CD4-positive, alpha-beta T cell (primary cell): ENCODE measurements around the gene FAM170B. TPM values are rescaled to one million over a fixed set of nuclear protein-coding genes. Genes with fewer than 3 reads are reported as not detected.

Source experiments
- ATAC-seq: fragments of 200-7000 bp; cut with Tn5 transposase; one replicate; pipeline ENCODE4 v1.10.0; 2022; ENCODE audit warnings: mild to moderate bottlenecking; ENCODE audit not compliant: poor library complexity
- CTCF ChIA-PET: fragments of 350-600 bp; sonication (Branson Sonifier 250); formaldehyde crosslinking; loops from one replicate; lab custom pipeline; 2021; ENCODE audit warnings: antibody characterized with exemption, inconsistent platforms; lab: Charles Lee
- POLR2A ChIA-PET: fragments of 350-600 bp; sonication (Branson Sonifier 250); formaldehyde crosslinking; loops from one replicate; lab custom pipeline; 2021; ENCODE audit warnings: antibody characterized with exemption, inconsistent platforms; lab: Charles Lee
- DNase-seq, 14 experiments: peaks; one replicate each; pipeline ENCODE4 v3.0.0-alpha.2; 2013 to 2020; ENCODE audit warnings: mixed read lengths in 2 of 14
- H3K27ac ChIP-seq, 2 donors: one replicate each; pipeline versions ENCODE4 v1.5.1 to v1.7.0; 2013; ENCODE audit warnings: low read length in 2 of 2, low read depth in 1 of 2, mild to moderate bottlenecking in 1 of 2
- H3K27me3 ChIP-seq, 2 experiments: 1 replicate in 1 of 2; 2 replicates in 1 of 2; pipeline versions ENCODE4 v1.6.1 to v1.7.0; 2013; ENCODE audit warnings: low read length in 2 of 2, control low read depth in 1 of 2, mild to moderate bottlenecking in 1 of 2, moderate library complexity in 1 of 2; ENCODE audit not compliant: insufficient read depth in 2 of 2, control insufficient read depth in 1 of 2
- H3K36me3 ChIP-seq: one replicate; pipeline ENCODE4 v1.6.1; 2013; ENCODE audit warnings: low read length, control low read depth; ENCODE audit not compliant: insufficient read depth
- H3K4me1 ChIP-seq: one replicate; pipeline ENCODE4 v1.6.1; 2013; ENCODE audit warnings: low read length, control low read depth; ENCODE audit not compliant: insufficient read depth
- H3K4me3 ChIP-seq: one replicate; pipeline ENCODE4 v1.5.1; 2013; ENCODE audit warnings: mild to moderate bottlenecking, low read length, moderate library complexity
- H3K9me3 ChIP-seq, 2 experiments: 1 replicate in 1 of 2; 2 replicates in 1 of 2; pipeline versions ENCODE4 v1.6.1 to v1.7.0; 2013; ENCODE audit warnings: low read length in 2 of 2, mild to moderate bottlenecking in 2 of 2, control low read depth in 1 of 2, moderate library complexity in 1 of 2; ENCODE audit not compliant: control insufficient read depth in 1 of 2, insufficient read depth in 1 of 2
- H3K27ac Mint-ChIP-seq: one replicate; pipeline ENCODE4 v1.8.0; 2020; ENCODE audit warnings: mixed read lengths
- H3K27me3 Mint-ChIP-seq: one replicate; pipeline ENCODE4 v1.8.0; 2021; ENCODE audit warnings: mixed read lengths
- H3K36me3 Mint-ChIP-seq: one replicate; pipeline ENCODE4 v1.8.0; 2021; ENCODE audit warnings: low read depth, mixed read lengths
- H3K4me1 Mint-ChIP-seq: one replicate; pipeline ENCODE4 v1.8.0; 2021; ENCODE audit warnings: low read depth, mixed read lengths
- H3K4me3 Mint-ChIP-seq: one replicate; pipeline ENCODE4 v1.8.0; 2020; ENCODE audit warnings: mild to moderate bottlenecking, mixed read lengths
- H3K9me3 Mint-ChIP-seq: one replicate; pipeline ENCODE4 v1.8.0; 2020; ENCODE audit warnings: mixed read lengths
- CTCF ChIP-seq: fragments of 200-600 bp; IDR thresholded peaks from one replicate; pipeline ENCODE4 v1.8.0; 2022; ENCODE audit warnings: antibody characterized with exemption, mild to moderate bottlenecking
- intact Hi-C, 2 experiments: fragments of 100-400 bp; cut with DNase I in 1 of 2; cut with micrococcal nuclease in 1 of 2; formaldehyde crosslinking; loops; one replicate each; pipeline versions ENCODE4 v1.15.1 to v1.9.0; 2023 to 2025; cut with DNase I, micrococcal nuclease
- total RNA-seq, 174 experiments: library from RNA in 2 of 174; stranded (reverse) in 2 of 174; gene quantifications; one replicate each; pipeline ENCODE4 v1.2.3 and lab custom pipeline; 2021 to 2026

The FAM170B gene
- total RNA-seq, 2 experiments from 2014 or later, result not detected

GRCh38 chr10:49117376-49118070, 16.3 kb downstream of the FAM170B start:
- DNase-seq, result no peak
- Histone ChIP-seq H3K4me1 (no peaks in the 10 kb centered on the region), H3K4me3 (no peak overlapping the region), H3K9me3 (peaks cover 0 to 4% of the 10 kb centered on the region in 2 experiments), H3K27ac (no peak overlapping the region), H3K36me3 (no peaks in the 10 kb centered on the region), H3K27me3 (peaks cover 8 to 20% of the 10 kb centered on the region in 2 experiments)
- Mint-ChIP-seq H3K36me3 (no peaks in the 10 kb centered on the region), H3K4me1 (no peaks in the 10 kb centered on the region), H3K27me3 (peaks cover 44% of the 10 kb centered on the region), H3K4me3 (no peak overlapping the region), H3K27ac (no peak overlapping the region), H3K9me3 (no peaks in the 10 kb centered on the region)
- TF ChIP-seq CTCF, result no peak
- no peak for ATAC-seq
- intact Hi-C loops, result no loop called here
- CTCF ChIA-PET, result no interaction called here
- POLR2A ChIA-PET, result no interaction called here

- Mint-ChIP-seq H3K36me3 (no peaks in the 10 kb centered on the region), H3K27me3 (peaks cover 44% of the 10 kb centered on the region), H3K4me1 (no peaks in the 10 kb centered on the region), H3K27ac (no peak overlapping the region), H3K9me3 (no peaks in the 10 kb centered on the region), H3K4me3 (no peak overlapping the region)
- TF ChIP-seq CTCF, result no peak
- ATAC-seq (no peak), DNase-seq (no peak)
- no peak overlapping the region for H3K27ac ChIP-seq
- no peaks in the 10 kb centered on the region for H3K36me3 ChIP-seq
- H3K4me3 ChIP-seq, result no peak overlapping the region
- POLR2A ChIA-PET, result no interaction called here
- CTCF ChIA-PET, result no interaction called here
- H3K9me3 ChIP-seq, result peaks cover 0 to 4% of the 10 kb centered on the region in 2 experiments
- peaks cover 8 to 20% of the 10 kb centered on the region in 2 experiments for H3K27me3 ChIP-seq
- H3K4me1 ChIP-seq, result no peaks in the 10 kb centered on the region
- intact Hi-C loops, result no loop called here
These were observed 17.1 kb downstream of the FAM170B start for GRCh38 chr10:49116509-49117375.

- peaks cover 8 to 20% of the 10 kb centered on the region in 2 experiments for H3K27me3 ChIP-seq
- Mint-ChIP-seq H3K27ac (no peak overlapping the region), H3K27me3 (peaks cover 44% of the 10 kb centered on the region), H3K9me3 (no peaks in the 10 kb centered on the region), H3K4me3 (peak overlapping the region; percentile 25), H3K4me1 (no peaks in the 10 kb centered on the region), H3K36me3 (no peaks in the 10 kb centered on the region)
- ATAC-seq (no peak), DNase-seq (peak in 1 of 14 experiments; percentile 6)
- H3K9me3 ChIP-seq, result peaks cover 0 to 4% of the 10 kb centered on the region in 2 experiments
- no peaks in the 10 kb centered on the region for H3K36me3 ChIP-seq
- intact Hi-C loops, result no loop called here
- no peak overlapping the region for H3K4me3 ChIP-seq
- no peak overlapping the region for H3K27ac ChIP-seq
- TF ChIP-seq CTCF, result no peak
- ChIA-PET CTCF (no interaction called here), POLR2A (no interaction called here)
- no peaks in the 10 kb centered on the region for H3K4me1 ChIP-seq
These were observed 17.9 kb downstream of the FAM170B start for GRCh38 chr10:49115796-49116508.
